ENCODE measurements around the gene IGFLR1. TPM values are rescaled to one million over a fixed set of nuclear protein-coding genes. Genes with fewer than 3 reads are reported as not detected.

IGFLR1 gene
- total and polyA plus RNA-seq, 2 of the 4 experiments (the other 2 are of a cell fraction): 0.72 to 2.7 TPM

DNA sequence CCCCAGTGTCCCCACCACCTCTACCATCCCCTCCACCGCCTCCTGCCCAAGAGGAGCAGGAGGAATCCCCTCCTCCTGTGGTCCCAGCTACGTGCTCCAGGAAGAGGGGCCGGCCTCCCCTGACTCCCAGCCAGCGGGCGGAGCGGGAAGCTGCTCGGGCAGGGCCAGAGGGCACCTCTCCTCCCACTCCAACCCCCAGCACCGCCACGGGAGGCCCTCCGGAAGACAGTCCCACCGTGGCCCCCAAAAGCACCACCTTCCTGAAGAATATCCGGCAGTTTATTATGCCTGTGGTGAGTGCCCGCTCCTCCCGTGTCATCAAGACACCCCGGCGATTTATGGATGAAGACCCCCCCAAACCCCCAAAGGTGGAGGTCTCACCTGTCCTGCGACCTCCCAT is 21.6 kb downstream of the IGFLR1 start:
- no peak overlapping the region for H2BK5ac ChIP-seq (ENCODE audit: low read depth, low read length, poor library complexity, severe bottlenecking)
- WGBS, 2 experiments (ENCODE audit: extremely low coverage in 2 of 2, insufficient read length in 1 of 2): 100% methylated on average over 6 of the region's 17 CpGs; no CpG with 5 or more reads in 1 of the 2 experiments
- H4K91ac ChIP-seq (ENCODE audit: insufficient read depth, low read depth, low read length): no peak overlapping the region
- no peak overlapping the region for H2AK5ac ChIP-seq (ENCODE audit: low read depth, low read length)
- H3K27me3 ChIP-seq (ENCODE audit: control insufficient read depth, insufficient read depth, low read length): no peaks in the 10 kb centered on the region
- in situ Hi-C loops (cut with MboI; ENCODE audit: low sequenced_read_pairs): no loop called here
- H2AK9ac ChIP-seq (replicated peaks; ENCODE audit: low read depth, low read length, poor library complexity): no peak overlapping the region
- no peak overlapping the region for H3K4me2 ChIP-seq (ENCODE audit: low read depth, low read length)
- H3K27ac ChIP-seq (ENCODE audit: insufficient read depth, low read length): no peak overlapping the region
- H2AFZ ChIP-seq (replicated peaks; ENCODE audit: low read length, poor library complexity): no peak overlapping the region
- CTCF ChIA-PET: no interaction called here
- H3K4ac ChIP-seq (ENCODE audit: low read depth, low read length): no peak overlapping the region
- H2BK120ac ChIP-seq (ENCODE audit: low read depth, low read length): no peak overlapping the region
- intact Hi-C loops (cut with micrococcal nuclease): no loop called here
- POLR2A ChIA-PET (ENCODE audit: unreplicated experiment): no interaction called here
- dilution Hi-C loops (cut with HindIII; ENCODE audit: low sequenced_read_pairs, unreplicated experiment): no loop called here
- no peak overlapping the region for H3K14ac ChIP-seq (replicated peaks; ENCODE audit: low read depth, low read length)
- H3K18ac ChIP-seq (ENCODE audit: low read depth, low read length): no peak overlapping the region
- no peak overlapping the region for H4K8ac ChIP-seq (ENCODE audit: low read depth in 2 of 2, low read length in 2 of 2)
- no peaks in the 10 kb centered on the region for H3K9me3 ChIP-seq (ENCODE audit: control insufficient read depth, insufficient read depth, low read length)
- BruUV-seq (replicated peaks): no TSS peak
- H3K9me1 ChIP-seq (ENCODE audit: insufficient read depth, low read length): no peaks in the 10 kb centered on the region; the same call in 1 of the 2 replicates
- TF ChIP-seq MAZ (IDR thresholded peaks at IDR 0.05; ENCODE audit: borderline replicate concordance, low read depth, low read length) (no peak), MAFK (IDR thresholded peaks at IDR 0.05; ENCODE audit: low read depth, low read length) (no peak), USF2 (IDR thresholded peaks at IDR 0.05; ENCODE audit: low read depth, low read length) (no peak), RAD21 (IDR thresholded peaks at IDR 0.05; ENCODE audit: low read length) (no peak), RCOR1 (IDR thresholded peaks at IDR 0.05; ENCODE audit: insufficient replicate concordance, low read length) (no peak), CHD1 (IDR thresholded peaks at IDR 0.05; ENCODE audit: low read depth, low read length) (no peak), MXI1 (IDR thresholded peaks at IDR 0.05; ENCODE audit: borderline replicate concordance, low read depth, low read length) (no peak), SMC3 (IDR thresholded peaks at IDR 0.05; ENCODE audit: low read depth, low read length) (no peak), FOS (IDR thresholded peaks at IDR 0.05; ENCODE audit: low read depth, low read length) (no peak), POLR2A (IDR thresholded peaks at IDR 0.05; ENCODE audit: low read depth, low read length) (no peak), CTCF (conservative IDR thresholded peaks at IDR 0.05; ENCODE audit: low read depth, low read length) (no peak), RFX5 (IDR thresholded peaks at IDR 0.05; ENCODE audit: low read depth, low read length) (no peak), NFE2L2 (IDR thresholded peaks at IDR 0.05; ENCODE audit: low read depth, low read length) (no peak), CEBPB (IDR thresholded peaks at IDR 0.05; ENCODE audit: low read depth, low read length) (no peak), ELK1 (IDR thresholded peaks at IDR 0.05; ENCODE audit: borderline replicate concordance, low read depth, low read length) (no peak), BHLHE40 (IDR thresholded peaks at IDR 0.05; ENCODE audit: low read depth, low read length) (no peak)
- H4K20me1 ChIP-seq (ENCODE audit: insufficient read depth, low read length): peaks cover 29% of the 10 kb centered on the region
- no peak overlapping the region for H3K23ac ChIP-seq (ENCODE audit: low read depth, low read length)
- DNase-seq (no peak), ATAC-seq (ENCODE audit: low read depth) (no peak)
- H4K5ac ChIP-seq (ENCODE audit: low read depth, low read length): no peak overlapping the region
- no peak overlapping the region for H3K56ac ChIP-seq (ENCODE audit: extremely low read depth, insufficient read depth, low read length)
- H3K4me3 ChIP-seq (ENCODE audit: insufficient read depth, low read depth, low read length): no peak overlapping the region
- H3K9ac ChIP-seq (ENCODE audit: low read depth, low read length): no peak overlapping the region
- H3K79me1 ChIP-seq (ENCODE audit: low read depth in 1 of 2, low read length in 2 of 2): peaks cover 16 to 53% of the 10 kb centered on the region in 2 experiments; a peak in 3 of 4 replicates
- peaks cover 14% of the 10 kb centered on the region for H3K4me1 ChIP-seq (ENCODE audit: control insufficient read depth, insufficient read depth, low read length)
- peaks cover 48% of the 10 kb centered on the region for H3K36me3 ChIP-seq (ENCODE audit: control insufficient read depth, insufficient read depth, low read length)
- no peak overlapping the region for H2BK20ac ChIP-seq (ENCODE audit: low read depth, low read length)
- no peak overlapping the region for H2BK15ac ChIP-seq (ENCODE audit: low read depth, low read length)
